DND-41 (cell line): ENCODE data around the gene SEPTIN1.

Experiments
- CTCF ChIP-seq: IDR thresholded peaks from 2 replicates; pipeline ENCODE4 v1.5.1; 2012; ENCODE audit warnings: borderline replicate concordance, low read length, moderate library complexity, mild to moderate bottlenecking; ENCODE audit not compliant: poor library complexity, severe bottlenecking; ENCODE audit errors: extremely low read depth
- EZH2 ChIP-seq: IDR thresholded peaks from 3 replicates; pipeline ENCODE4 v1.6.1; 2012; ENCODE audit warnings: borderline replicate concordance, low read depth, mild to moderate bottlenecking, moderate library complexity, low read length, inconsistent platforms; ENCODE audit not compliant: severe bottlenecking

GRCh38 chr16:30380803-30381208 lies 1.6 kb downstream of the SEPTIN1 start:
- no peak for TF ChIP-seq EZH2
- no peak for TF ChIP-seq CTCF
